HepG2 (cell line): ENCODE data around the gene BMPR1B. TPM values are rescaled to one million over a fixed set of nuclear protein-coding genes. Genes with fewer than 3 reads are reported as not detected.

Experiments used
- ATAC-seq: fragments of 200-7000 bp; cut with Tn5 transposase; 3 replicates; pipeline ENCODE4 v1.9.1; 2020; ENCODE audit warnings: mild to moderate bottlenecking, moderate library complexity
- BruUV-seq: library from RNA; stranded (reverse); fragments of 400-500 nt; replicated peaks from 2 replicates; lab custom pipeline; 2021; lab: Mats Ljungman, UMichigan
- CTCF ChIA-PET: fragments of 300-600 bp; formaldehyde crosslinking; extraction: SDS; loops from one replicate; lab custom pipeline; 2021; ENCODE audit warnings: low total read pairs, inconsistent platforms, low intra/inter-chr PET ratio; lab: Yijun Ruan, JAX
- POLR2A ChIA-PET: fragments of 350-600 bp; sonication (Branson Sonifier 250); formaldehyde crosslinking; loops from one replicate; lab custom pipeline; 2020; ENCODE audit warnings: antibody characterized with exemption, inconsistent platforms; lab: Yijun Ruan, JAX
- DNase-seq: peaks from one replicate; pipeline ENCODE4 v3.0.0-alpha.2; 2015; ENCODE audit warnings: low spot score
- FAIRE-seq: peaks from 3 replicates; lab custom pipeline; 2011; peaks lifted over from hg19 to GRCh38; lab: Jason Lieb, UNC
- H2AFZ ChIP-seq: one replicate; pipeline ENCODE4 v1.6.1; 2011; ENCODE audit warnings: low read length, inconsistent platforms
- H3K27ac ChIP-seq: fragments of 300-600 bp; 3 replicates; pipeline ENCODE4 v1.8.0; 2011; ENCODE audit warnings: mixed run types, mild to moderate bottlenecking, mixed read lengths, low read length, inconsistent platforms; ENCODE audit not compliant: insufficient read depth; ENCODE audit errors: extremely low read length
- H3K27me3 ChIP-seq, 2 experiments: fragments of 200-600 bp in 1 of 2; 2 replicates in 1 of 2; 3 replicates in 1 of 2; pipeline versions ENCODE4 v1.6.0 to v1.8.0; 2011; ENCODE audit warnings: low read length in 2 of 2, mild to moderate bottlenecking in 2 of 2, moderate library complexity in 2 of 2, inconsistent platforms in 1 of 2; ENCODE audit not compliant: insufficient read depth in 2 of 2, control insufficient read depth in 1 of 2
- H3K36me3 ChIP-seq, 2 experiments: fragments of 200-600 bp in 1 of 2; replicated peaks in 1 of 2; 2 replicates in 1 of 2; 3 replicates in 1 of 2; pipeline versions ENCODE4 v1.5.1 to v1.8.0; 2011; ENCODE audit warnings: low read length in 2 of 2, inconsistent platforms in 1 of 2; ENCODE audit not compliant: insufficient read depth in 2 of 2, control insufficient read depth in 1 of 2
- H3K4me1 ChIP-seq: 2 replicates; pipeline ENCODE4 v1.5.1; 2012; ENCODE audit warnings: low read length, inconsistent platforms; ENCODE audit not compliant: insufficient read depth
- H3K4me2 ChIP-seq: 2 replicates; pipeline ENCODE4 v1.6.0; 2011; ENCODE audit warnings: low read depth, low read length, inconsistent platforms
- H3K4me3 ChIP-seq, 3 experiments: fragments of 200-600 bp in 1 of 3; sonication (generic), shearing (Covaris generic) in 1 of 3; replicated peaks in 1 of 3; 2 replicates each; pipeline ENCODE4 v1.5.1; 2011 to 2016; ENCODE audit warnings: low read length in 3 of 3, inconsistent platforms in 2 of 3, low read depth in 2 of 3, mild to moderate bottlenecking in 2 of 3, control low read depth in 1 of 3, mixed read lengths in 1 of 3; ENCODE audit not compliant: insufficient read depth in 1 of 3
- H3K79me2 ChIP-seq: one replicate; pipeline ENCODE4 v1.6.1; 2011; ENCODE audit warnings: low read length, inconsistent platforms; ENCODE audit not compliant: insufficient read depth
- H3K9ac ChIP-seq: 2 replicates; pipeline ENCODE4 v1.6.0; 2011; ENCODE audit warnings: mild to moderate bottlenecking, low read depth, low read length, inconsistent platforms; ENCODE audit not compliant: insufficient read depth
- H3K9me3 ChIP-seq: 2 replicates; pipeline ENCODE4 v1.5.1; 2012; ENCODE audit warnings: mild to moderate bottlenecking, low read length
- H4K20me1 ChIP-seq: 2 replicates; pipeline ENCODE4 v1.6.0; 2011; ENCODE audit warnings: inconsistent platforms, mild to moderate bottlenecking, low read length, moderate library complexity; ENCODE audit not compliant: insufficient read depth
- ATRX ChIP-seq: sonication (generic); formaldehyde crosslinking; IDR thresholded peaks from 2 replicates; pipeline ENCODE4 v1.4.0; 2020; ENCODE audit warnings: missing genetic modification reagents, borderline replicate concordance
- JDP2 ChIP-seq: sonication (generic); formaldehyde crosslinking; IDR thresholded peaks from 2 replicates; pipeline ENCODE4 v1.8.1; 2022; ENCODE audit warnings: missing genetic modification reagents, borderline replicate concordance
- KDM3A ChIP-seq: IDR thresholded peaks from 2 replicates; pipeline ENCODE4 v1.6.1; 2018; ENCODE audit warnings: low read depth, missing compliant biosample characterization
- KDM6A ChIP-seq: IDR thresholded peaks from 2 replicates; pipeline ENCODE4 v1.6.1; 2016; ENCODE audit warnings: low read depth
- MTA3 ChIP-seq: sonication (generic); formaldehyde crosslinking; IDR thresholded peaks from 2 replicates; pipeline ENCODE4 v1.4.0; 2020; ENCODE audit warnings: missing genetic modification reagents
- PAX8 ChIP-seq: sonication (generic); formaldehyde crosslinking; IDR thresholded peaks from 2 replicates; pipeline ENCODE4 v1.8.0; 2022; ENCODE audit warnings: mild to moderate bottlenecking, missing genetic modification reagents, borderline replicate concordance
- ZNF264 ChIP-seq: sonication (generic); formaldehyde crosslinking; IDR thresholded peaks from 2 replicates; pipeline ENCODE4 v1.4.0; 2020; ENCODE audit warnings: missing genetic modification reagents
- ZNF720 ChIP-seq: sonication (generic); formaldehyde crosslinking; IDR thresholded peaks from 2 replicates; pipeline ENCODE4 v1.4.0; 2020; ENCODE audit warnings: missing genetic modification reagents
- ZNF746 ChIP-seq: sonication (generic); formaldehyde crosslinking; IDR thresholded peaks from 2 replicates; pipeline ENCODE4 v1.8.0; 2022; ENCODE audit warnings: mild to moderate bottlenecking, missing genetic modification reagents
- ZNF83 ChIP-seq: sonication (generic); formaldehyde crosslinking; IDR thresholded peaks from 2 replicates; pipeline ENCODE4 v1.4.0; 2020; ENCODE audit warnings: missing genetic modification reagents, mild to moderate bottlenecking, borderline replicate concordance
- WGBS: methylation state at CpG from one replicate; pipeline ENCODE4 v1.1.6; 2017; ENCODE audit warnings: low lambda C conversion rate; 5-methylcytosine and 5-hydroxymethylcytosine counted together
- in situ Hi-C: cut with HindIII; loops from 2 replicates; pipeline ENCODE4 v1.10.0; 2017; ENCODE audit warnings: low pct_unique_long_range_greater_than_20kb; ENCODE audit not compliant: extremely low pct_ligation_motif_present
- intact Hi-C: fragments of 100-400 bp; cut with micrococcal nuclease; formaldehyde crosslinking; loops from one replicate; pipeline ENCODE4 v1.10.0; 2022; ENCODE audit not compliant: unreplicated experiment
- polyA plus RNA-seq, 8 experiments: library from polyadenylated mRNA; depleted of rRNA in 3 of 8; stranded (reverse) in 7 of 8; unstranded in 1 of 8; fragments of >200 nt; fragmentation: Illumina TruSeq in 4 of 8; extraction: Trizol in 4 of 8; gene quantifications; 2 replicates each; pipeline versions ENCODE4 v1.2.1 to v1.2.3, GENCODE V29; 2011 to 2016; ENCODE audit warnings: low read depth in 4 of 8, missing spikeins in 1 of 8, mixed read lengths in 1 of 8; ENCODE audit not compliant: insufficient read depth in 1 of 8
- total RNA-seq, 5 experiments: library from RNA; depleted of rRNA; stranded (reverse); fragments of >200 nt; fragmentation: Illumina TruSeq; extraction: Trizol; gene quantifications; 2 replicates each; pipeline ENCODE4 v1.2.3, GENCODE V29; 2016; ENCODE audit warnings: low read depth in 1 of 5
- TF ChIP-seq, protein P1 (sequence below): IDR thresholded peaks from 2 replicates; pipeline ENCODE4 v1.6.1; 2018; ENCODE audit warnings: missing genetic modification reagents
- TF ChIP-seq, protein P2 (sequence below): sonication (generic); formaldehyde crosslinking; IDR thresholded peaks from 2 replicates; pipeline ENCODE4 v1.5.0; 2020; ENCODE audit warnings: missing genetic modification reagents
- TF ChIP-seq, protein P3 (sequence below): sonication (generic); formaldehyde crosslinking; IDR thresholded peaks from 2 replicates; pipeline ENCODE4 v1.9.0; 2021; ENCODE audit warnings: missing genetic modification reagents, mild to moderate bottlenecking, borderline replicate concordance
- TF ChIP-seq, protein P4 (sequence below): sonication (generic); formaldehyde crosslinking; IDR thresholded peaks from 2 replicates; pipeline ENCODE4 v1.4.0; 2020; ENCODE audit warnings: missing genetic modification reagents
- TF ChIP-seq, protein P5 (sequence below): sonication (generic); formaldehyde crosslinking; IDR thresholded peaks from 2 replicates; pipeline ENCODE4 v1.8.1; 2023; ENCODE audit warnings: mild to moderate bottlenecking, inconsistent platforms, moderate library complexity, missing genetic modification reagents, borderline replicate concordance
- TF ChIP-seq, protein P6 (sequence below): sonication (generic); formaldehyde crosslinking; IDR thresholded peaks from 2 replicates; pipeline ENCODE4 v1.8.0; 2023; ENCODE audit warnings: mild to moderate bottlenecking, missing genetic modification reagents
- TF ChIP-seq, protein P7 (sequence below): sonication (generic); formaldehyde crosslinking; IDR thresholded peaks from 2 replicates; pipeline ENCODE4 v1.4.0; 2020; ENCODE audit warnings: missing genetic modification reagents

BMPR1B gene
- total and polyA plus RNA-seq, 2 of the 13 experiments (the other 11 are each of a cell fraction or from before 2014, with no cell fraction given), result 0.07 TPM; not detected in 1

DNA sequence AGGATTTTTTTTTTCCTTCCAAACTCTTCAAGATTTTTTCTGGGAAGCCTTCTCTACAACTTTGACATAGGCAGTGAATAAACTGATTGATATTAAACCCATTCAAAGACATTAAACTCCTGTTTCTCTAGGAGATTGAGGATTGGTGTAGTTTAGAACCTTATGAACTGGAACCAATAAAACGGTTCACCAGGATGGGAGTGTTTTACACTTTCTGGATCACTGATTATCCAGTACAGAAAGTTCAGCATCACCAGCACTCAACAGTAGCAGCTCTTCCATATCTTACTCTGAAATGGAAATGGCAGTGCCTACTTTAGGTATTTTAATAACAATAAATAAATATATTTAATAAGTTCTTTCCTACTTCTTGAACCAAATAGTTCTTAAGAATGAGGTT is 76.7 kb downstream of the BMPR1B start:
- in situ Hi-C loops, result no loop called here
- BruUV-seq, result no TSS peak
- H3K27ac ChIP-seq, result no peak overlapping the region
- no peak for ATAC-seq
- no peak overlapping the region for H2AFZ ChIP-seq
- POLR2A ChIA-PET, result no interaction called here
- no peak for TF ChIP-seq ZNF83
- TF ChIP-seq, protein P1, sequence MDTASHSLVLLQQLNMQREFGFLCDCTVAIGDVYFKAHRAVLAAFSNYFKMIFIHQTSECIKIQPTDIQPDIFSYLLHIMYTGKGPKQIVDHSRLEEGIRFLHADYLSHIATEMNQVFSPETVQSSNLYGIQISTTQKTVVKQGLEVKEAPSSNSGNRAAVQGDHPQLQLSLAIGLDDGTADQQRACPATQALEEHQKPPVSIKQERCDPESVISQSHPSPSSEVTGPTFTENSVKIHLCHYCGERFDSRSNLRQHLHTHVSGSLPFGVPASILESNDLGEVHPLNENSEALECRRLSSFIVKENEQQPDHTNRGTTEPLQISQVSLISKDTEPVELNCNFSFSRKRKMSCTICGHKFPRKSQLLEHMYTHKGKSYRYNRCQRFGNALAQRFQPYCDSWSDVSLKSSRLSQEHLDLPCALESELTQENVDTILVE, result no peak
- TF ChIP-seq, protein P2, sequence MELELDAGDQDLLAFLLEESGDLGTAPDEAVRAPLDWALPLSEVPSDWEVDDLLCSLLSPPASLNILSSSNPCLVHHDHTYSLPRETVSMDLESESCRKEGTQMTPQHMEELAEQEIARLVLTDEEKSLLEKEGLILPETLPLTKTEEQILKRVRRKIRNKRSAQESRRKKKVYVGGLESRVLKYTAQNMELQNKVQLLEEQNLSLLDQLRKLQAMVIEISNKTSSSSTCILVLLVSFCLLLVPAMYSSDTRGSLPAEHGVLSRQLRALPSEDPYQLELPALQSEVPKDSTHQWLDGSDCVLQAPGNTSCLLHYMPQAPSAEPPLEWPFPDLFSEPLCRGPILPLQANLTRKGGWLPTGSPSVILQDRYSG (CRISPR knock-in tag), result no peak
- TF ChIP-seq JDP2 (CRISPR knock-in tag), result no peak
- TF ChIP-seq, protein P3, sequence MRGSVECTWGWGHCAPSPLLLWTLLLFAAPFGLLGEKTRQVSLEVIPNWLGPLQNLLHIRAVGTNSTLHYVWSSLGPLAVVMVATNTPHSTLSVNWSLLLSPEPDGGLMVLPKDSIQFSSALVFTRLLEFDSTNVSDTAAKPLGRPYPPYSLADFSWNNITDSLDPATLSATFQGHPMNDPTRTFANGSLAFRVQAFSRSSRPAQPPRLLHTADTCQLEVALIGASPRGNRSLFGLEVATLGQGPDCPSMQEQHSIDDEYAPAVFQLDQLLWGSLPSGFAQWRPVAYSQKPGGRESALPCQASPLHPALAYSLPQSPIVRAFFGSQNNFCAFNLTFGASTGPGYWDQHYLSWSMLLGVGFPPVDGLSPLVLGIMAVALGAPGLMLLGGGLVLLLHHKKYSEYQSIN (CRISPR knock-in tag), result no peak
- TF ChIP-seq, protein P4, sequence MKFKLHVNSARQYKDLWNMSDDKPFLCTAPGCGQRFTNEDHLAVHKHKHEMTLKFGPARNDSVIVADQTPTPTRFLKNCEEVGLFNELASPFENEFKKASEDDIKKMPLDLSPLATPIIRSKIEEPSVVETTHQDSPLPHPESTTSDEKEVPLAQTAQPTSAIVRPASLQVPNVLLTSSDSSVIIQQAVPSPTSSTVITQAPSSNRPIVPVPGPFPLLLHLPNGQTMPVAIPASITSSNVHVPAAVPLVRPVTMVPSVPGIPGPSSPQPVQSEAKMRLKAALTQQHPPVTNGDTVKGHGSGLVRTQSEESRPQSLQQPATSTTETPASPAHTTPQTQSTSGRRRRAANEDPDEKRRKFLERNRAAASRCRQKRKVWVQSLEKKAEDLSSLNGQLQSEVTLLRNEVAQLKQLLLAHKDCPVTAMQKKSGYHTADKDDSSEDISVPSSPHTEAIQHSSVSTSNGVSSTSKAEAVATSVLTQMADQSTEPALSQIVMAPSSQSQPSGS (CRISPR knock-in tag), result no peak
- TF ChIP-seq ZNF720 (CRISPR knock-in tag), result no peak
- TF ChIP-seq ATRX (CRISPR knock-in tag), result no peak
- TF ChIP-seq MTA3 (CRISPR knock-in tag), result no peak
- TF ChIP-seq, protein P5, sequence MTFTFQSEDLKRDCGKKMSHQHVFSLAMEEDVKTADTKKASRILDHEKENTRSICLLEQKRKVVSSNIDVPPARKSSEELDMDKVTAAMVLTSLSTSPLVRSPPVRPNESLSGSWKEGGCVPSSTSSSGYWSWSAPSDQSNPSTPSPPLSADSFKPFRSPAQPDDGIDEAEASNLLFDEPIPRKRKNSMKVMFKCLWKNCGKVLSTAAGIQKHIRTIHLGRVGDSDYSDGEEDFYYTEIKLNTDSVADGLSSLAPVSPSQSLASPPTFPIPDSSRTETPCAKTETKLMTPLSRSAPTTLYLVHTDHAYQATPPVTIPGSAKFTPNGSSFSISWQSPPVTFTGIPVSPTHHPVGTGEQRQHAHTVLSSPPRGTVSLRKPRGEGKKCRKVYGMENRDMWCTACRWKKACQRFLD (CRISPR knock-in tag), result no peak
- TF ChIP-seq, protein P6, sequence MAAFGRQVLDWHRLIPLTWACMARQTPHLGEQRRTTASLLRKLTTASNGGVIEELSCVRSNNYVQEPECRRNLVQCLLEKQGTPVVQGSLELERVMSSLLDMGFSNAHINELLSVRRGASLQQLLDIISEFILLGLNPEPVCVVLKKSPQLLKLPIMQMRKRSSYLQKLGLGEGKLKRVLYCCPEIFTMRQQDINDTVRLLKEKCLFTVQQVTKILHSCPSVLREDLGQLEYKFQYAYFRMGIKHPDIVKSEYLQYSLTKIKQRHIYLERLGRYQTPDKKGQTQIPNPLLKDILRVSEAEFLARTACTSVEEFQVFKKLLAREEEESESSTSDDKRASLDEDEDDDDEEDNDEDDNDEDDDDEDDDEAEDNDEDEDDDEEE, result no peak
- TF ChIP-seq KDM3A (CRISPR knock-in tag), result no peak
- no peak for TF ChIP-seq PAX8
- TF ChIP-seq KDM6A, result no peak
- TF ChIP-seq, protein P7, sequence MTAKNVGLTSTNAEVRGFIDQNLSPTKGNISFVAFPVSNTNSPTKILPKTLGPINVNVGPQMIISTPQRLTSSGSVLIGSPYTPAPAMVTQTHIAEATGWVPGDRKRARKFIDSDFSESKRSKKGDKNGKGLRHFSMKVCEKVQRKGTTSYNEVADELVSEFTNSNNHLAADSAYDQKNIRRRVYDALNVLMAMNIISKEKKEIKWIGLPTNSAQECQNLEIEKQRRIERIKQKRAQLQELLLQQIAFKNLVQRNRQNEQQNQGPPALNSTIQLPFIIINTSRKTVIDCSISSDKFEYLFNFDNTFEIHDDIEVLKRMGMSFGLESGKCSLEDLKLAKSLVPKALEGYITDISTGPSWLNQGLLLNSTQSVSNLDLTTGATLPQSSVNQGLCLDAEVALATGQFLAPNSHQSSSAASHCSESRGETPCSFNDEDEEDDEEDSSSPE (CRISPR knock-in tag), result no peak
- TF ChIP-seq ZNF746, result no peak
- no peak for TF ChIP-seq ZNF264 (CRISPR knock-in tag)
- TF ChIP-seq, all 625 proteins: peak for 0
- Histone ChIP-seq H3K36me3 (no peaks in the 10 kb centered on the region), H3K4me3 (no peak overlapping the region), H3K79me2 (no peaks in the 10 kb centered on the region), H4K20me1 (no peaks in the 10 kb centered on the region), H3K9me3 (no peaks in the 10 kb centered on the region), H3K4me1 (no peaks in the 10 kb centered on the region), H3K4me2 (no peak overlapping the region), H3K27me3 (no peaks in the 10 kb centered on the region), H3K9ac (no peak overlapping the region)
- 4% methylated on average over 1 of the region's 1 CpG for WGBS
- DNase-seq, result no peak
- no peak for FAIRE-seq
- intact Hi-C loops, result no loop called here
- CTCF ChIA-PET, result no interaction called here
